Breast epithelium (tissue), 3 donors: ENCODE measurements around the gene ISCU.

Experiments
- CTCF ChIP-seq, 3 donors: fragments of 450-650 bp; IDR thresholded peaks; one replicate each; pipeline ENCODE4 v1.5.1; 2016 to 2017; ENCODE audit warnings: antibody characterized with exemption in 3 of 3, mild to moderate bottlenecking in 3 of 3, moderate library complexity in 3 of 3
- POLR2A ChIP-seq: fragments of 450-650 bp; IDR thresholded peaks from one replicate; pipeline ENCODE4 v1.6.1; 2016; ENCODE audit warnings: antibody characterized with exemption, mild to moderate bottlenecking, moderate library complexity
- POLR2AphosphoS5 ChIP-seq, 3 donors: sonication (generic); formaldehyde crosslinking; IDR thresholded peaks; one replicate each; pipeline ENCODE4 v1.6.1; 2017; ENCODE audit warnings: antibody characterized with exemption in 3 of 3

GRCh38 chr12:108586306-108586705 is 23.9 kb downstream of the ISCU start:
- TF ChIP-seq CTCF (IDR thresholded peaks at IDR 0.05) (no peak), POLR2A (no peak), POLR2AphosphoS5 (IDR thresholded peaks at IDR 0.05) (no peak)
